ENCODE results near the gene CPXM1.

CPXM1 gene

GRCh38 chr20:2749343-2749950 lies 51.0 kb downstream of the CPXM1 start:
- DNase-seq (ENCODE audit: low read depth in 2 of 2), result no peak
- no peak overlapping the region for H3K4me3 ChIP-seq (replicated peaks in 1 of 2; ENCODE audit: low read depth in 2 of 2, low read length in 2 of 2)
- TF ChIP-seq, protein P1, sequence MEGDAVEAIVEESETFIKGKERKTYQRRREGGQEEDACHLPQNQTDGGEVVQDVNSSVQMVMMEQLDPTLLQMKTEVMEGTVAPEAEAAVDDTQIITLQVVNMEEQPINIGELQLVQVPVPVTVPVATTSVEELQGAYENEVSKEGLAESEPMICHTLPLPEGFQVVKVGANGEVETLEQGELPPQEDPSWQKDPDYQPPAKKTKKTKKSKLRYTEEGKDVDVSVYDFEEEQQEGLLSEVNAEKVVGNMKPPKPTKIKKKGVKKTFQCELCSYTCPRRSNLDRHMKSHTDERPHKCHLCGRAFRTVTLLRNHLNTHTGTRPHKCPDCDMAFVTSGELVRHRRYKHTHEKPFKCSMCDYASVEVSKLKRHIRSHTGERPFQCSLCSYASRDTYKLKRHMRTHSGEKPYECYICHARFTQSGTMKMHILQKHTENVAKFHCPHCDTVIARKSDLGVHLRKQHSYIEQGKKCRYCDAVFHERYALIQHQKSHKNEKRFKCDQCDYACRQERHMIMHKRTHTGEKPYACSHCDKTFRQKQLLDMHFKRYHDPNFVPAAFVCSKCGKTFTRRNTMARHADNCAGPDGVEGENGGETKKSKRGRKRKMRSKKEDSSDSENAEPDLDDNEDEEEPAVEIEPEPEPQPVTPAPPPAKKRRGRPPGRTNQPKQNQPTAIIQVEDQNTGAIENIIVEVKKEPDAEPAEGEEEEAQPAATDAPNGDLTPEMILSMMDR (IDR thresholded peaks at IDR 0.05; ENCODE audit: low read depth, low read length), result no peak

DNA sequence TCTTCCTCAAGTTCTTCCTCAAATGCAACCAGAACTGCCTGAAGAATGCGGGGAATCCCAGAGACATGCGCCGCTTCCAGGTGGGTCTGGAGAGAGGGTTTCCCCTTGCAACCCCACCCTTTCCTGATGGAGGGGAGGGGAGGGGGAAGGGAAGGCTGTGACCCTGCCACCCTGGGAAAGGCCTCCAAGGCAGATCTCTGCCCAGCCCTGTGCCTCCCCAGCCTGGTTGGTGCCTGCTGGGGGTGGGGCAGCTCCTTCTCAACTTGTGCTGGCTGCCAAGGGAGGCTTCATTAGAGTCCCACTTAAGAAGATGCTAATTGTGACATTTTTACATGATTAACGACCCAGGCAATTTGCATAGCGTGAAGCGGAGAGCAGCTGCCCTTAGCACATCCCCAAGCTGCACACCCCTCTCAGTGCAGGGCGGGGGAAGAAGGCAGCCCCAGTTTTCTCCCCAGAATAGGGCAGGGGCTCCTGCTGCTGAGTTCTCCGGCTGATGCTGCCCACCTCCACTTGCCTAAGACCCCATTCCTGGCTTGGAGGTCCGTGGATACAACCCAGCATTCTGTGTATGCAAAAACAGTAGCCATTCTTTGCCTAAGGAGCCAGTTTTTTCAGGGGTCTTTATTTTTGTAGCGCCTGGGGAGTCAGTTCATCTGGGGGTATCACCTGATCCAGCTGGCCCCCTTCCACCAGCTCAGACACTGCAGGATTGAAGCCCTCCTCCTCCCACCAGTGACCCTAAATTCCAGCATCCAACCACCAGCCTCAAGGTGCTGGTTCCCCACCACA lies 51.7 kb downstream of the CPXM1 start:
- no peak for DNase-seq (ENCODE audit: low read depth in 2 of 2)
- H3K4me3 ChIP-seq (replicated peaks in 1 of 2; ENCODE audit: low read depth in 2 of 2, low read length in 2 of 2), result no peak overlapping the region
- TF ChIP-seq, protein P1 (IDR thresholded peaks at IDR 0.05; ENCODE audit: low read depth, low read length), result no peak

DNA sequence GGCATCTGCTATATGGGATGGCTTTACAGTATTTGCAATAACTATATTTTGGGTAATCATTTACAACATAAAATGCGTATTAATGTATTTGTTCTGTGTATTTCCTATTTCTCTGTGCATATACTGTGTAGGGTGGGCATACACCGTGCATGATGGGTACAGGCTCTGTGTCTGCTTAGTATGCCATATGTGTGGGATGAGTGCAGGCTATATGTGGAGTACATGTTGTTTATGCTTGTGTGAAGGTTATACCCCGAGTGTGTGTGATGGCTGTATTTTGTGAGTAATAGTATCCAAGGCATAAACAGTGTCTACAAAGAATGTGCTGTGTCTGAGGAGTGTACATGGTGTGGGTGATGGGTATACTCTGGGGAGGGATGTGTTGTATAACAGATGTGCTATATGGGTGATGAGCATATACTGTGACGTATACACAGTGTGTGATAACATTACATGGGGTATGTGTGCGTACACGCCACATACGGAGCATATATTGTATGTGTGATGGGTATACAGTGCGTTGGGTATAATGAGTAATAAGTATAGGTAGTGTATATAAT lies 52.7 kb downstream of the CPXM1 start:
- TF ChIP-seq, protein P1 (IDR thresholded peaks at IDR 0.05; ENCODE audit: low read depth, low read length), result no peak
- DNase-seq (ENCODE audit: low read depth in 2 of 2), result no peak
- H3K4me3 ChIP-seq (replicated peaks in 1 of 2; ENCODE audit: low read depth in 2 of 2, low read length in 2 of 2), result no peak overlapping the region

DNA sequence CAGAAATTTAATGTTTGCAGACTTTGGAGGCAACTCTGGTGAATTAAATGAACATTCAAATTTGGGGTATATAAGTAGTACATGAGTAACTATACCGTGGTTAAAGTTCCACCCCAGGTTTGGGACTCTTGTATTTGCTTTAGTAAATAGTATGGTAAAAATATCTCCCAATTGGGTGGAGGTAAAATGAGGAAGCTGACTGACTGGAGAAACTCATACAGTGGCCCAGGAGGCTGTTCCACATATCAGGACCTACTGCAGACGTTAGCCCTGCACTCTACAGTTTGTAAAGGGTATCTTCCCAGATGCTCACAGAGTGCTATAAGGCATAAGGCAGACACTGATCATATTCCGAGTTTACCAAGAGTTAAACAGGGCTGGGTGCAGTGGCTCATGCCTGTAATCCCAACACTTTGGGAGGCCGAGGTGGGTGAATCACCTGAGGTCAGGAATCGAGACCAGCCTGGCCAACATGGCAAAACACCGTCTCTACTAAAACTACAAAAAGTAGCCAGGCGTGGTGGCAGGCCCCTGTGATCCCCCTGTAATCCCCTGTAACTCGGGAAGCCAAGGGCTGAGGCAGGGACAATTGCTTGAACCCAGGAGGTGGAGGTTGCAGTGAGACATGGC lies 53.7 kb downstream of the CPXM1 start:
- TF ChIP-seq, protein P1 (IDR thresholded peaks at IDR 0.05; ENCODE audit: low read depth, low read length), result no peak
- no peak for DNase-seq (ENCODE audit: low read depth in 2 of 2)
- H3K4me3 ChIP-seq (replicated peaks in 1 of 2; ENCODE audit: low read depth in 2 of 2, low read length in 2 of 2), result no peak overlapping the region

- DNase-seq (ENCODE audit: low read depth in 2 of 2), result no peak
- TF ChIP-seq, protein P1 (IDR thresholded peaks at IDR 0.05; ENCODE audit: low read depth, low read length), result no peak
- H3K4me3 ChIP-seq (replicated peaks in 1 of 2; ENCODE audit: low read depth in 2 of 2, low read length in 2 of 2), result no peak overlapping the region
These were observed 54.3 kb downstream of the CPXM1 start for GRCh38 chr20:2745936-2746635.

Data from cardiac fibroblast (primary cell).